ENCODE data around the gene SCGB1D4.
"Not testable (repeated sequence)": the region's sequence is repeated elsewhere in the genome, so short reads cannot be mapped to it uniquely, and the experiment has no call there.

Gene SCGB1D4

GRCh38 chr11:62298975-62299374 is at the start of gene SCGB1D4:
SCGB1D4 (minus strand) TSS chr11:62299075; CDS start chr11:62299010, 65 bp downstream.
- DNase-seq = no peak

- DNase-seq = no peak
Observed at GRCh38 chr11:62345861-62346260, 47.0 kb upstream of the SCGB1D4 start.

GRCh38 chr11:62344210-62344609 is 45.3 kb upstream of the SCGB1D4 start:
- DNase-seq = no peak

GRCh38 chr11:62343646-62344190 is 44.8 kb upstream of the SCGB1D4 start:
- not testable (repeated sequence) for DNase-seq

- DNase-seq = no peak
Observed at GRCh38 chr11:62341588-62341987, 42.7 kb upstream of the SCGB1D4 start.

- peak in 52 of 56 donors; percentile 7 to 89 (median 52) for DNase-seq
Observed at GRCh38 chr11:62340269-62340901, 41.5 kb upstream of the SCGB1D4 start.

- no peak for DNase-seq
Observed at GRCh38 chr11:62338218-62338617, 39.3 kb upstream of the SCGB1D4 start.

GRCh38 chr11:62337303-62338181 is 38.7 kb upstream of the SCGB1D4 start, which contains the start of gene ASRGL1:
ASRGL1 (plus strand) TSS chr11:62337448; CDS start chr11:62337978, 530 bp downstream.
- peak in 55 of 56 donors; percentile 39 to 92 (median 75) for DNase-seq

- not testable (repeated sequence) for DNase-seq
Observed at GRCh38 chr11:62336949-62337302, 38.1 kb upstream of the SCGB1D4 start.

GRCh38 chr11:62333768-62334167 is 34.9 kb upstream of the SCGB1D4 start:
- no peak for DNase-seq

GRCh38 chr11:62331264-62331663 is 32.4 kb upstream of the SCGB1D4 start:
- DNase-seq = not testable (repeated sequence)

GRCh38 chr11:62327541-62327940 is 28.7 kb upstream of the SCGB1D4 start:
- not testable (repeated sequence) for DNase-seq

GRCh38 chr11:62326719-62327118 is 27.8 kb upstream of the SCGB1D4 start:
- DNase-seq = not testable (repeated sequence)

- DNase-seq = not testable (repeated sequence)
Observed at GRCh38 chr11:62325781-62326180, 26.9 kb upstream of the SCGB1D4 start.

GRCh38 chr11:62324731-62325556 is 26.1 kb upstream of the SCGB1D4 start:
- peak in 9 of 56 donors; percentile 2 to 23 (median 10) for DNase-seq

GRCh38 chr11:62322524-62322923 is 23.6 kb upstream of the SCGB1D4 start:
- no peak for DNase-seq

- no peak for DNase-seq
Observed at GRCh38 chr11:62315431-62315830, 16.6 kb upstream of the SCGB1D4 start.

GRCh38 chr11:62309991-62310390 is 11.1 kb upstream of the SCGB1D4 start:
- DNase-seq = no peak

GRCh38 chr11:62307950-62308349 is 9.1 kb upstream of the SCGB1D4 start:
- DNase-seq = no peak

- no peak for DNase-seq
Observed at GRCh38 chr11:62306227-62306626, 7.4 kb upstream of the SCGB1D4 start.

GRCh38 chr11:62295504-62295903 is 3.4 kb downstream of the SCGB1D4 start:
- no peak for DNase-seq
